CD4-positive, alpha-beta T cell treated with Interleukin-17A for 4 hours (primary cell): ENCODE data around the gene BMP2.
A peak's percentile ranks its signal among the peaks of the same experiment; 100 is the strongest.

Experiments used
- DNase-seq: peaks from one replicate; pipeline ENCODE4 v3.0.0-alpha.2; 2020; ENCODE audit warnings: mixed read lengths

Gene BMP2

GRCh38 chr20:6768228-6769140, 998 bp downstream of the BMP2 start:
- no peak for DNase-seq

- no peak for DNase-seq
These were observed 2.7 kb downstream of the BMP2 start for GRCh38 chr20:6769903-6770785.

DNA sequence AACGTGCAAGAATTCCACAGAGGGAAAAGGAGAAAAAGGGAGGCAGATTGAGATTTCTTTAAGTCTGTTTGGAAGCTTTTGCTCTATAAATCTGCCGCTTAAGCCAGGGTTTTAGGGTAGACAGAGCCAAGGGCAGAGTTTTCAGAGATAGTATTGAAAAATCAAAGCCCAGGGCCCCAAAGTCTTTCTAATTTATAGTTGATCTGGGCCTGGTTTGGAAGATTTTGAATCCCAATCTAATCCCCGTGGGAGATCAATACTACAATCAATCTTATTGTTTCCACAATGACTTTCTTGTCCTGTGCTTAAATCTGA, 3.3 kb downstream of the BMP2 start:
- DNase-seq, result no peak

DNA sequence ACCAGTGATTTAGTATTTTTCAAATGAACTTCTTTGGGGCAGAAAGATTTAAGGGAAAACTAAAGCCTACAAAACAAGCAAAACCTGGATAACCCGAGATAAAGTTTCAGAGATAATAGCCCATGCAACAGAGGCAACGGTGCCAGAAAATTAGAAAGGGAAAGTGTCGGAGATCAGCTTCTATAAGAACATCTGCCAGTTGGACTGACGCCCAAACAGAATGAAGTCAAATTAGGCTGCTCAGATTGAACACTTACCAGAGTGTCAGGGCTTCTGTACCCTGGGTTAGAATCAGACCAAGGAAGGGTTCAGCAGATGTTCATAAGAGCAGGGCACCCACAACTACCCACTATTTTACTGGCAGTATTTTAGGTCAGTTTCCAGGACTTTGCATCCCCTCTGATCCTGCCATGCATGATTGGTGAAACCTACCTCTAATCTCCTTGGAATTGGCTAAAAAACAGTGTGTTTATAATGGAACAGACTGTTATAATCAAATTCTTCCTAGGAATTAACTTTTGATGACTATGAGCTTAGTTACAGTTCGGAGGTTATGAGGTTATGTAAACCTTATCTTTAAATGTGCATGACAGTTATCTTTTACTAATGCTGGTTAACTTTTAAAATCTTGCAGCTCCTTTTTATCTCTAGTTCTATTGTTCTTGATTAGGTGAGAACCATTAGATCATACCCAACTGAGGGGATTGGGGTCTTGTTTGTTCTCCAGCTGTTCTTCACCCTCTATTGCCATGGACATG, 13.1 kb downstream of the BMP2 start:
- no peak for DNase-seq

GRCh38 chr20:6783752-6784151, 16.3 kb downstream of the BMP2 start:
- DNase-seq, result no peak

GRCh38 chr20:6784210-6784631, 16.7 kb downstream of the BMP2 start:
- DNase-seq, result no peak

DNA sequence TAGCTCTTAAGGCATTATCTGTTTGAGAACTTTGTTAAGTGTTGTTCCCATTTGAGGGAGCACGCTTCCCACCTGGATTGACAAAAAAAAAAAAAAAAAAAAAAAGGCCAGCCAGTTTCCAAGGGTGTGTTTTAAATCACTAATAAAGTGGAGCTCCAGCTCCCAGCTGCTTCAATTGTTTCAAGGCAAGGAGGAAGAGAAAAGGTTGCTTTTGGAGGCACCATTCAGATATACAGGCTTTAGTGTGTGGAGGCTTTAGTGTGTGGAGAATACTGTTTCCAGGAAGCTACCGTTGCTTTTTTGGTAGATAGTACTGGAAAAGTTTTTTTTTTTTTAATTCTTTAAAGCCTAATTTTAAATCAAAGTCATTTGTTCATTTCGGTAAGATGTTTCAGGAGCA, 17.3 kb downstream of the BMP2 start:
- no peak for DNase-seq

DNA sequence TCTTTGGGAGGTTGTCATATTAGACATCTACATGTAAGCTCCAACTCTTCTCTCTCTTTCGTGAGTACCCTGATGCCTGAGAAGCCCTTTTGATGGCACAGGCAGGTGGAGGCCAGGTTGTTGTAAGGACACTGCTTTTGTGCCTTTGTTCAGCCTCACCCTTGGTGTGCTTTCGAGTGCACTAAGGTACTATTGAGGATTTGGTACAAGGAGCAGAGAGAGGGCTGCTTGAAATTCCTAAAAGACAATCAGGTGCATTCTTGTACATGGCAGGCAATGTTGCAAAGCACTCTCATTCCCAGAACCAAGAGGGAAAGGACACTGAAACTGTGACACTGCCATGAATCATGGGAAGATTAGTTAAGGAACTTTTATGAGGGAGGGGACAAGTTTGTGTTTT, 19.1 kb downstream of the BMP2 start:
- DNase-seq, result no peak

DNA sequence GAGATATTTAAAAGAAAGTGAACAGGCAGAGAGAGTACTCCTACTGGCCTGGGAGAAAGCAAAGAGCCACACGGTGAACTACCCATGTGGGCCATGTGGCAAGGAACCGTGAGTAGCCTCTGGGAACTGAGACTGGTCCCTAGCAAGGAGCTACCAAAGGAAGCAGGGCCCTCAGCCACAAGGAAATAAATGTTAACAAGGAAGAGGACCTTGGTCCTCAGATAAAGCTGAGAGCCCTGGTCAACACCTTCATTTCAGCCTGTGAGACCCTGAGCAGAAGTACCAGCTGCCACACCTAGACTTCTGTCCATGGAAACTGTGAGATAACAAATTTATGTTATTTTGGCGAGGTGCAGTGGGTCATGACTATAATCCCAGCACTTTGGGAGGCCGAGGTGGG, 25.3 kb downstream of the BMP2 start:
- DNase-seq, result no peak

GRCh38 chr20:6802227-6802626, 34.7 kb downstream of the BMP2 start:
- no peak for DNase-seq

GRCh38 chr20:6806275-6806674, 38.8 kb downstream of the BMP2 start:
- DNase-seq, result no peak

DNA sequence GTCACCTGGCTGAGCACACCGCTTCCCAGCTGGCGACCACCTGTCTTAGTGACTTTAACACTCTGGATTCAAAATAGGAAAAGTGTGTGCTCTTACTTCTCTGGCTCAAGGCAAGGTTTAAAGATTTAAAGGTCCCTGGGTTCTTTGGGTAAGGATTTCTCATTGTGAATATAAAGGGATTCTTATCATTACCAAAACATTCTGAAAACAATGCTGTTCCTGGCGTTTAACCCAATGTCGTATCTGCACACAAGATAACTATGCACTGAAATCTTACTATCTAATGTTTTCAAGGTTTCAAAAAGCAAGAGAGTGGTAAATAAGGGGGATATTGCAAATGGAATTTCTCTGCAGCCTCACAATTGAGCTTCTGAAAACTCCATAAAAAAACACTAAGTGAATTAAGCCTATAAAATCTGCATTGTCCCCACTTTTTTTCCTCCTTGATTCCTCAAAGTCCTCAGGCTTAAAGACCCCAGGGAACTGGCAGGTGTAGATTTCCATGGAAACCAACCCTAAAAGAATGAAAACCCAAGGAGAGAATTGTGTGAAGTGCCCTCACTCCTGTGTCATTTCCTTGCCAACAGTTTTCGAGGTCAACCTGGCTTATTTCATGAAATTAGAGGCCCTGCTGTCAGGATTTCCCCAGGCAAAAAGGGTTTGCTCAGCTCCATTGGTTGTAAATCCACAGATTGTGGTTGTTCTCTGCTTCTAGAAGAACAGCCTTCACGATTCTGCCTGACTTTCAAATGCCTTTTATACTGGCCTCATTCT, 44.0 kb downstream of the BMP2 start:
- no peak for DNase-seq

DNA sequence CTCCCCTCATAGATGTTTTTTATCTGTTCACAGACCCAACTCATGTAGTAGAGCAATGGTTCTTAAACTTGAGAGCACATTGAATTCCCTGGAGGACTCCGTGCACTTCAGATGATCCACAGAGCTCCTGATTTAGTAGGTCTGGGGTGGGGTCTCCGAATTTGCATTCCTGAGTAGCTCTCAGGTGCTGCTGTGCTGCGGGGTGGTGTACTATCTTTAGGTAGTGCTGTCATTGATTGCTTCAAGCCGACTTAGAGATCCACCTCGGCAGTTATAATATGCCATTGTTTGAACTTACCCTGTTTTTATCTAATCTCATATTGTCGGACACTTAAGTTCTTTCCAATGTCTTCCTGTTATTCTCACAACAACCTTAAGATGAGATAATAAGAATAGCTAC, 45.0 kb downstream of the BMP2 start:
- no peak for DNase-seq

- DNase-seq, result no peak
These were observed 47.5 kb downstream of the BMP2 start for GRCh38 chr20:6814945-6815344.

GRCh38 chr20:6818033-6818808, 50.7 kb downstream of the BMP2 start:
- no peak for DNase-seq

GRCh38 chr20:6819599-6819998, 52.1 kb downstream of the BMP2 start:
- no peak for DNase-seq

DNA sequence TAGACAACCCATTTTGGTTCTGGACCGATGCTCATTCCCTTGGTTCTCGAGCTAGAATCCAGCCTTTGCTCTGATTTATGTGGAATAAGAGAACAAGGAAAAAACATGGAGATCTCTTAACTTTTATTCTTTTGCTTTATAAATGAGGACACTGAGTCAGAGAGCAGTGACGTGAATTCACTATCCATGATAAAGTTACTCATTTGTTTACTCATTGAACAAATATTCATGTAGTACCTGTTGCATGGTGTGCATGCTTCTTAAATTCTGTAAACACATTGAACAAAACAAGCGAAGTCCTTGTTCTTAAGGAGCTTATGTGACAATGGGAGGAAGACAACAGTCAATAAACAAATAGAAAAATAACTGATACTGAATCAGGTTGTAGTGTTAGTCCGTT, 56.9 kb downstream of the BMP2 start:
- DNase-seq, result no peak

DNA sequence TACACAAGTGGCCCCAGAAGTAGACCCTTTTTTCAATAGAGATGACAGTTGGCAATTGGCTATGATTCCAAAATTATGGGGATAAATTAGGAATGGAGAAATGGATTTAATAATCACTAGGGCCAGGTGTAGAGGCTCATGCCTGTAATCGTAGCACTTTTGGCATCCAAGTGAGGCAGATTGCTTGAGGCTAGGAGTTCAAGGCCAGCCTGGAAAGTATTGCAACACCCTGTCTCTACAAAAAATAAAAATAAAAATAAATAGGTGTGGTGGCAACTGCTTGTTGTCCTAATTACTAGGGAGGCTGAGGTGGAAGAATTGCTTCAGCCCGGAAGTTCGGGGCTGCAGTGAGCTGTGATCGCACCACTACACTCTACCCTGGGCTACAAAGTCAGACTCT, 60.0 kb downstream of the BMP2 start:
- DNase-seq, result no peak

DNA sequence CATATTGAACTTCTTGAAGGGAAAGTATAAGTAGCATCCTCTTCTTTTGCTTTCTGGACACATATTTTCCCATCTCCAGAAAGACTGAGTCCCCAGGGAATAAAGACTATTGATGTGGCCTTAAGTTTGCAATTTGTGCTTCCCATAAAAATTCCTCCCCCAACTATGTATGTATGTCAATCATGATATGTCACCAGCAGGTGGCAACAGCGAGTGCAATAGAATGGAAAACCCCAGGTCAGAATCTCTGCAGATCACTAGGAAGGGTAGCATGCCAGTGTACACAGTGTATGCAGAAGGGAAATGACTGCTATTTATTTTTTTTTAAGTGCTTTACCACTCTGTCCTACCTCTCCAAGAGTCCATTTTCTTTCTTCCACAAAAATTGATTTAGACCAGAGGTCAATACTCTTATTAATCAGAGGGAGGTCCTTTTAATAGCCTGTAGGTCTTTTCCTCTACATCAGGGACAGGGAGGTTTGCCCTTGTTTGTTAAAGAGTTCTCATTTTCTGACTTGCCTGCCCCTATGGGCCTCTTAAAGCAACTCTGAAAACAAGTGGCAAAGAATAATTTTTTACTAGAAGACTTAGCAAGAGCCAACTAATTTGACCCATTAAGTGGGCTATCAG, 61.4 kb downstream of the BMP2 start:
- DNase-seq, result peak; percentile 4

- DNase-seq, result no peak
These were observed 62.1 kb downstream of the BMP2 start for GRCh38 chr20:6829510-6830116.
